Measurements from ENCODE around the gene C1QTNF12. TPM values are rescaled to one million over a fixed set of nuclear protein-coding genes. Genes with fewer than 3 reads are reported as not detected.

The C1QTNF12 gene
- polyA plus RNA-seq, 1 donor from 2014 or later: 0.74 TPM

DNA sequence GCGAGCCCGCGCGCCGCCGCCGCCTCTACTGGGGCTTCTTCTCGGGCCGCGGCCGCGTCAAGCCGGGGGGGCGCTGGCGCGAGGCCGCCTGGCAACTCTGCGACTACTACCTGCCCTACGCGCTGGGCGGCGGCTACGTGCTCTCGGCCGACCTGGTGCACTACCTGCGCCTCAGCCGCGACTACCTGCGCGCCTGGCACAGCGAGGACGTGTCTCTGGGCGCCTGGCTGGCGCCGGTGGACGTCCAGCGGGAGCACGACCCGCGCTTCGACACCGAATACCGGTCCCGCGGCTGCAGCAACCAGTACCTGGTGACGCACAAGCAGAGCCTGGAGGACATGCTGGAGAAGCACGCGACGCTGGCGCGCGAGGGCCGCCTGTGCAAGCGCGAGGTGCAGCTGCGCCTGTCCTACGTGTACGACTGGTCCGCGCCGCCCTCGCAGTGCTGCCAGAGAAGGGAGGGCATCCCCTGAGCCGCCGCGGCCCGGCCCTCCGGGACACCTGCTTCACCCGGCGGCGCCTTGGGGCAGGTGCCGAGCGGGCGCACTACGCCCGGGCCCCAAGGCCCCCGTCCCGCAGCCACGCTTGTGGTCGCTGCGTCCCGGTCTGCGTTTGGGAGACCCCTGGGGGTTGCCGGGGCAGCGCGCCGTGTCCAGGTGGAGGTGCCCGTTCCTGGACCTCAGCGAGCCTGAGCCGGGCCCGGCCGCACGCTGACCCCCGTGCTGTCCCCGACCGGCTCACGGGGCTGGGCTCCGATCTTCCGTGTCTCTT lies 13.5 kb downstream of the C1QTNF12 start:
- H3K4me2 ChIP-seq (ENCODE audit: low read length): no peak overlapping the region

DNA sequence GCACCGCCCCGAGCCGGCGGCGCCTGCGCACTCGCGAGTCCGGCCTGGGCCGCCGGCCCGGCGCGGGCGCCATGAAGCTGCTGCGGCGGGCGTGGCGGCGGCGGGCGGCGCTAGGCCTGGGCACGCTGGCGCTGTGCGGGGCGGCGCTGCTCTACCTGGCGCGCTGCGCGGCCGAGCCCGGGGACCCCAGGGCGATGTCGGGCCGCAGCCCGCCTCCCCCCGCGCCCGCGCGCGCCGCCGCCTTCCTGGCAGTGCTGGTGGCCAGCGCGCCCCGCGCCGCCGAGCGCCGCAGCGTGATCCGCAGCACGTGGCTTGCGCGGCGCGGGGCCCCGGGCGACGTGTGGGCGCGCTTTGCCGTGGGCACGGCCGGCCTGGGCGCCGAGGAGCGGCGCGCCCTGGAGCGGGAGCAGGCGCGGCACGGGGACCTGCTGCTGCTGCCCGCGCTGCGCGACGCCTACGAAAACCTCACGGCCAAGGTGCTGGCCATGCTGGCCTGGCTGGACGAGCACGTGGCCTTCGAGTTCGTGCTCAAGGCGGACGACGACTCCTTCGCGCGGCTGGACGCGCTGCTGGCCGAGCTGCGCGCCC lies 14.2 kb downstream of the C1QTNF12 start, which contains the start of gene B3GALT6:
B3GALT6 (plus strand) TSS at position 30 of the 588 bp plus-strand sequence; CDS start at position 72, 42 bp downstream.
- H3K4me2 ChIP-seq (ENCODE audit: low read length): peak within 1 kb of the TSS; percentile 95
- peak within 1 kb of the TSS; percentile 87 for H3K9ac ChIP-seq (ENCODE audit: low read length)
- H3K36me3 ChIP-seq (ENCODE audit: insufficient read depth, low read length): no peaks in the 10 kb centered on the region
- H3K4me3 ChIP-seq (ENCODE audit: low read length): peak within 1 kb of the TSS; percentile 94
- H3K27ac ChIP-seq (ENCODE audit: low read length): peak within 1 kb of the TSS; percentile 74
- no peaks in the 10 kb centered on the region for H3F3A ChIP-seq (ENCODE audit: insufficient read depth, low read length, poor library complexity, severe bottlenecking)
- no peaks in the 10 kb centered on the region for H3K9me2 ChIP-seq (ENCODE audit: insufficient read depth, low read length)
- no peaks in the 10 kb centered on the region for H3K27me3 ChIP-seq (ENCODE audit: insufficient read depth, low read depth, low read length)
- H4K20me1 ChIP-seq (ENCODE audit: insufficient read depth): no peaks in the 10 kb centered on the region
- peaks cover 24% of the 10 kb centered on the region for H3K79me2 ChIP-seq (replicated peaks; ENCODE audit: insufficient read depth, low read length)
- no peaks in the 10 kb centered on the region for H3K9me3 ChIP-seq (ENCODE audit: low read length)
- peak within 1 kb of the TSS; percentile 41 for H2AFZ ChIP-seq (ENCODE audit: low read depth, low read length)
- TF ChIP-seq MXI1 (conservative IDR thresholded peaks at IDR 0.05; ENCODE audit: poor library complexity, severe bottlenecking): peak; percentile 19
- TF ChIP-seq TAF1 (IDR thresholded peaks at IDR 0.05; ENCODE audit: low read depth): no peak

More for the DNA sequence above, 13.5 kb downstream of the C1QTNF12 start:
- H3K27ac ChIP-seq (ENCODE audit: low read length): no peak overlapping the region
- peaks cover 24% of the 10 kb centered on the region for H3K79me2 ChIP-seq (replicated peaks; ENCODE audit: insufficient read depth, low read length)
- TF ChIP-seq POLR2AphosphoS5 (IDR thresholded peaks at IDR 0.05) (no peak), EP300 (conservative IDR thresholded peaks at IDR 0.05; ENCODE audit: poor library complexity, severe bottlenecking) (no peak), TAF1 (IDR thresholded peaks at IDR 0.05; ENCODE audit: low read depth) (no peak), EZH2 (IDR thresholded peaks at IDR 0.05; ENCODE audit: borderline replicate concordance, insufficient read depth, low read length, poor library complexity, severe bottlenecking) (no peak), RAD21 (conservative IDR thresholded peaks at IDR 0.05) (no peak), SMC3 (conservative IDR thresholded peaks at IDR 0.05; ENCODE audit: poor library complexity) (no peak)
- TF ChIP-seq, protein P1, sequence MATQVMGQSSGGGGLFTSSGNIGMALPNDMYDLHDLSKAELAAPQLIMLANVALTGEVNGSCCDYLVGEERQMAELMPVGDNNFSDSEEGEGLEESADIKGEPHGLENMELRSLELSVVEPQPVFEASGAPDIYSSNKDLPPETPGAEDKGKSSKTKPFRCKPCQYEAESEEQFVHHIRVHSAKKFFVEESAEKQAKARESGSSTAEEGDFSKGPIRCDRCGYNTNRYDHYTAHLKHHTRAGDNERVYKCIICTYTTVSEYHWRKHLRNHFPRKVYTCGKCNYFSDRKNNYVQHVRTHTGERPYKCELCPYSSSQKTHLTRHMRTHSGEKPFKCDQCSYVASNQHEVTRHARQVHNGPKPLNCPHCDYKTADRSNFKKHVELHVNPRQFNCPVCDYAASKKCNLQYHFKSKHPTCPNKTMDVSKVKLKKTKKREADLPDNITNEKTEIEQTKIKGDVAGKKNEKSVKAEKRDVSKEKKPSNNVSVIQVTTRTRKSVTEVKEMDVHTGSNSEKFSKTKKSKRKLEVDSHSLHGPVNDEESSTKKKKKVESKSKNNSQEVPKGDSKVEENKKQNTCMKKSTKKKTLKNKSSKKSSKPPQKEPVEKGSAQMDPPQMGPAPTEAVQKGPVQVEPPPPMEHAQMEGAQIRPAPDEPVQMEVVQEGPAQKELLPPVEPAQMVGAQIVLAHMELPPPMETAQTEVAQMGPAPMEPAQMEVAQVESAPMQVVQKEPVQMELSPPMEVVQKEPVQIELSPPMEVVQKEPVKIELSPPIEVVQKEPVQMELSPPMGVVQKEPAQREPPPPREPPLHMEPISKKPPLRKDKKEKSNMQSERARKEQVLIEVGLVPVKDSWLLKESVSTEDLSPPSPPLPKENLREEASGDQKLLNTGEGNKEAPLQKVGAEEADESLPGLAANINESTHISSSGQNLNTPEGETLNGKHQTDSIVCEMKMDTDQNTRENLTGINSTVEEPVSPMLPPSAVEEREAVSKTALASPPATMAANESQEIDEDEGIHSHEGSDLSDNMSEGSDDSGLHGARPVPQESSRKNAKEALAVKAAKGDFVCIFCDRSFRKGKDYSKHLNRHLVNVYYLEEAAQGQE (IDR thresholded peaks at IDR 0.05; ENCODE audit: borderline replicate concordance): no peak
- TF ChIP-seq, protein P2, sequence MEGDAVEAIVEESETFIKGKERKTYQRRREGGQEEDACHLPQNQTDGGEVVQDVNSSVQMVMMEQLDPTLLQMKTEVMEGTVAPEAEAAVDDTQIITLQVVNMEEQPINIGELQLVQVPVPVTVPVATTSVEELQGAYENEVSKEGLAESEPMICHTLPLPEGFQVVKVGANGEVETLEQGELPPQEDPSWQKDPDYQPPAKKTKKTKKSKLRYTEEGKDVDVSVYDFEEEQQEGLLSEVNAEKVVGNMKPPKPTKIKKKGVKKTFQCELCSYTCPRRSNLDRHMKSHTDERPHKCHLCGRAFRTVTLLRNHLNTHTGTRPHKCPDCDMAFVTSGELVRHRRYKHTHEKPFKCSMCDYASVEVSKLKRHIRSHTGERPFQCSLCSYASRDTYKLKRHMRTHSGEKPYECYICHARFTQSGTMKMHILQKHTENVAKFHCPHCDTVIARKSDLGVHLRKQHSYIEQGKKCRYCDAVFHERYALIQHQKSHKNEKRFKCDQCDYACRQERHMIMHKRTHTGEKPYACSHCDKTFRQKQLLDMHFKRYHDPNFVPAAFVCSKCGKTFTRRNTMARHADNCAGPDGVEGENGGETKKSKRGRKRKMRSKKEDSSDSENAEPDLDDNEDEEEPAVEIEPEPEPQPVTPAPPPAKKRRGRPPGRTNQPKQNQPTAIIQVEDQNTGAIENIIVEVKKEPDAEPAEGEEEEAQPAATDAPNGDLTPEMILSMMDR (IDR thresholded peaks at IDR 0.05; ENCODE audit: poor library complexity, severe bottlenecking): no peak
- no peak overlapping the region for H2AFZ ChIP-seq (ENCODE audit: low read depth, low read length)
- H3F3A ChIP-seq (ENCODE audit: insufficient read depth, low read length, poor library complexity, severe bottlenecking): no peaks in the 10 kb centered on the region
- H3K9me3 ChIP-seq (ENCODE audit: low read length): no peaks in the 10 kb centered on the region
- no peaks in the 10 kb centered on the region for H3K9me2 ChIP-seq (ENCODE audit: insufficient read depth, low read length)
- H3K4me3 ChIP-seq (ENCODE audit: low read length): peak overlapping the region; percentile 58
- no peaks in the 10 kb centered on the region for H3K27me3 ChIP-seq (ENCODE audit: insufficient read depth, low read depth, low read length)
- no peaks in the 10 kb centered on the region for H3K36me3 ChIP-seq (ENCODE audit: insufficient read depth, low read length)
- no peaks in the 10 kb centered on the region for H4K20me1 ChIP-seq (ENCODE audit: insufficient read depth)
- H3K9ac ChIP-seq (ENCODE audit: low read length): no peak overlapping the region

All from neural cell (in vitro differentiated cells).